ENCODE results near the gene IL15RA. TPM values are rescaled to one million over a fixed set of nuclear protein-coding genes. Genes with fewer than 3 reads are reported as not detected.

The IL15RA gene
- total RNA-seq, 6 donors from 2014 or later: 28.0 to 72.6 (median 35.1) TPM

DNA sequence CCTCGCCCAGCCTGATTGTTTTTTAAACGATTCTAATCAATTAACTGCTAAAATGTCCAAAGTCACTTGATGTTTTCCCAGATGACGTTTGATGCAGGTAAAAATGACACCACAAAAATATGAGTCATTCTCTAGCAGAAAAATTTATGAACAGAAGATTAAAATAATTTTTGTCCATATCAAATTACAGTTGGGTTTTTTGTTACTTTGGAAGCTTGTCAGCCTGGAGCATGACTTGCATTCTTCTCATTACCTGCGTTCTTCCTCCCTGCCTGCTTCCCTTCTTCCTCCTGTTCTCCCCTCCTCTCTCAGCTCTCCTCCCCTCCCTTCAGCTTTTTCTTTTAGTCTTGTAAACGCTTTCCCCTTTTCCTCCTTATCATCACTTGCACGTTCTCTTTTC, 18.7 kb downstream of the IL15RA start:
- no peak overlapping the region for H3K4me3 ChIP-seq
- no peaks in the 10 kb centered on the region for H3K27me3 ChIP-seq
- WGBS, 2 donors: 77 to 81% methylated on average over 6 of the region's 6 CpGs
- peaks cover 6 to 90% (median 38%) of the 10 kb centered on the region in 4 donors for H3K36me3 ChIP-seq
- H3K9me3 ChIP-seq: no peaks in the 10 kb centered on the region
- TF ChIP-seq EP300 (IDR thresholded peaks at IDR 0.05): no peak
- TF ChIP-seq, protein P1, sequence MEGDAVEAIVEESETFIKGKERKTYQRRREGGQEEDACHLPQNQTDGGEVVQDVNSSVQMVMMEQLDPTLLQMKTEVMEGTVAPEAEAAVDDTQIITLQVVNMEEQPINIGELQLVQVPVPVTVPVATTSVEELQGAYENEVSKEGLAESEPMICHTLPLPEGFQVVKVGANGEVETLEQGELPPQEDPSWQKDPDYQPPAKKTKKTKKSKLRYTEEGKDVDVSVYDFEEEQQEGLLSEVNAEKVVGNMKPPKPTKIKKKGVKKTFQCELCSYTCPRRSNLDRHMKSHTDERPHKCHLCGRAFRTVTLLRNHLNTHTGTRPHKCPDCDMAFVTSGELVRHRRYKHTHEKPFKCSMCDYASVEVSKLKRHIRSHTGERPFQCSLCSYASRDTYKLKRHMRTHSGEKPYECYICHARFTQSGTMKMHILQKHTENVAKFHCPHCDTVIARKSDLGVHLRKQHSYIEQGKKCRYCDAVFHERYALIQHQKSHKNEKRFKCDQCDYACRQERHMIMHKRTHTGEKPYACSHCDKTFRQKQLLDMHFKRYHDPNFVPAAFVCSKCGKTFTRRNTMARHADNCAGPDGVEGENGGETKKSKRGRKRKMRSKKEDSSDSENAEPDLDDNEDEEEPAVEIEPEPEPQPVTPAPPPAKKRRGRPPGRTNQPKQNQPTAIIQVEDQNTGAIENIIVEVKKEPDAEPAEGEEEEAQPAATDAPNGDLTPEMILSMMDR (IDR thresholded peaks at IDR 0.05): no peak
- TF ChIP-seq POLR2AphosphoS5 (IDR thresholded peaks at IDR 0.05): no peak
- no peak for TF ChIP-seq POLR2A (IDR thresholded peaks at IDR 0.05)
- no peak for ATAC-seq (ENCODE audit: low FRiP score in 2 of 2)
- H3K4me1 ChIP-seq: peaks cover 0 to 9% (median 0%) of the 10 kb centered on the region in 4 donors
- H3K27ac ChIP-seq: no peak overlapping the region
- DNase-seq: no peak

DNA sequence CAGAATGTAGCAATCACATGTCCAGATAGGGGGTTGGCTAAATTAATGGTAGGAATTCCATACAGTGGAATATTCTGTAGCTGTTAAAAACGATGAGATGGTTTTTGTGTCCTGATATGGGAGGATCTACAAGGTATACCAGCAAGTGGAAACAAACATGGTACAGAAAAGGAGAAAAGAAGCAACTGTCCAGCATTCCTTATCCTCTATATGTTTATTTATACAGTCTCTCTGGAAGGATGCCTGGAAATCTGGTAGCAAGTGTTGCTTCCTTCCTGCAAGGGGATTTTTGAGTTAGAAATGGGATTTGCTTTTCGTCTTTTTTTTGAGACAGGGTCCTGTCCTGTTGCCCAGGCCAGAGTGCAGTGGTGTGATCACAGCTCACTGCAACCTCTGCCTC, 19.3 kb downstream of the IL15RA start:
- 44 to 69% methylated on average over 2 of the region's 2 CpGs for WGBS, 2 donors
- ATAC-seq (ENCODE audit: low FRiP score in 2 of 2) (no peak), DNase-seq (no peak)
- Histone ChIP-seq H3K9me3 (no peaks in the 10 kb centered on the region), H3K27me3 (no peaks in the 10 kb centered on the region), H3K36me3 (peaks cover 6 to 90% (median 38%) of the 10 kb centered on the region in 4 donors), H3K27ac (peak overlapping the region in 1 of 4 donors; percentile 11), H3K4me3 (no peak overlapping the region), H3K4me1 (peaks cover 0 to 9% (median 0%) of the 10 kb centered on the region in 4 donors)
- no peak for TF ChIP-seq POLR2A (IDR thresholded peaks at IDR 0.05)
- TF ChIP-seq POLR2AphosphoS5 (IDR thresholded peaks at IDR 0.05): no peak
- TF ChIP-seq, protein P1 (IDR thresholded peaks at IDR 0.05): no peak
- no peak for TF ChIP-seq EP300 (IDR thresholded peaks at IDR 0.05)

DNA sequence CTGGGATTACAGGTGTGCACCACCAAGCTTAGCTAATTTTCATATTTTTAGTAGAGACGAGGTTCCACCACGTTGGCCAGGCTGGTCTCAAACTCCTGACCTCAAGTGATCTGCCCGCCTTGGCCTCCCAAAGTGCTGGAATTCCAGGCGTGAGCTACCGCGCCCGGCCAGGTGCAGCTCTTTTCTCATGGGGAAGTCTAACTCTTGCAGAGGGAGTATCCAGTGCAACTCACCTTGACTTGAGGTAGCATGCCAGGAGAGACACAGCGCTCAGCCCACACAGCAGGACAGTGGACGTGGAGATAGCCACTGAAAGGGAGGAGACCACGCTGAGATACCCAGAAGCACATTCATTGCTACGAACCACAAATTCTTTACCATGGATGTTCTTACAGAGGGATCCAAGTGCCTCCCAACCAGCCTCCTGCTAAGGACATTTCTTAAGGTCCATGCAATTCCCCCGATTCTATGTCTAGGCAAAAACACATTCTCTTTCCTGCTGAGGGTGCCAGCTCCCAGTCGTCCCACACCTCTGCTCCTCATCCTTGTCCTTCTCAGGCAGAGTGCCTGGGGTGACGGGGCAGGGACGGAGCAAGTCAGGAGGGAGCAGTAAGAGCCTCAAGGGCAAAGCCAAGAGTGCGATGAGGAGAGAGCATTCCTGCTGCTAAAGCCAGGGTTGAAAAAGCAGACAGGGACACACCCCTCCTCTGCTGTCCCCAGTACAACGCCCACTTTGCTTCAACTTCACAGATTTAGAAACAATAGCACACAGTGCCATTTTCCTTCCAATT, 21.0 kb downstream of the IL15RA start:
- TF ChIP-seq EP300 (IDR thresholded peaks at IDR 0.05) (no peak), POLR2AphosphoS5 (IDR thresholded peaks at IDR 0.05) (no peak), POLR2A (IDR thresholded peaks at IDR 0.05) (no peak)
- TF ChIP-seq, protein P1 (IDR thresholded peaks at IDR 0.05): no peak
- WGBS, 2 donors: 90 to 91% methylated on average over 17 of the region's 17 CpGs
- H3K36me3 ChIP-seq: peaks cover 11 to 88% (median 32%) of the 10 kb centered on the region in 4 donors

DNA sequence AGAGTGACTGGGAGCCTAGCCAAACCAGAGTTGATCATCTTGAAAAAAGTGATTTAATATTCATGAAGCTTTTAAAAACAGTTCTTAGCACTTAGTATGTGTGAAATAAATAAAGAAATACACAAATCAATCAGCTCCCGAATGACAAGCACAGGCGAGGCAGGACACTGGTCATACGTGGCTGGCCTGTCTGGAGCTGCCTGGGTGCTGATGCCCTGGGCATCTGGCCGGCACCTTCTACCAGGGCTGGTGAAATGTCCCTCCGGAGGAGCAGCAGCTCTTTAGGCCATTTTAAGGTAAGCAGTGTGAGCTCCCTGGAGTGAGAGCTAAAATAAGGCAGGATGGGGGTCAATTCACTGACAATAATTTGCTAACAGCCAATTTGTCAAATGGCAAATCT, 23.7 kb downstream of the IL15RA start:
- 80 to 82% methylated on average over 5 of the region's 5 CpGs for WGBS, 2 donors
- TF ChIP-seq POLR2AphosphoS5 (IDR thresholded peaks at IDR 0.05): no peak
- no peak for TF ChIP-seq EP300 (IDR thresholded peaks at IDR 0.05)
- Histone ChIP-seq H3K27ac (no peak overlapping the region), H3K4me1 (peaks cover 25 to 36% (median 30%) of the 10 kb centered on the region in 4 donors), H3K4me3 (no peak overlapping the region), H3K27me3 (no peaks in the 10 kb centered on the region), H3K9me3 (no peaks in the 10 kb centered on the region), H3K36me3 (peaks cover 4 to 62% (median 12%) of the 10 kb centered on the region in 4 donors)
- DNase-seq (no peak), ATAC-seq (ENCODE audit: low FRiP score in 2 of 2) (no peak)

More for the DNA sequence above, 21.0 kb downstream of the IL15RA start:
- H3K4me1 ChIP-seq: peaks cover 4 to 16% (median 5%) of the 10 kb centered on the region in 4 donors
- no peaks in the 10 kb centered on the region for H3K9me3 ChIP-seq
- H3K27me3 ChIP-seq: no peaks in the 10 kb centered on the region
- no peak overlapping the region for H3K4me3 ChIP-seq
- ATAC-seq (ENCODE audit: low FRiP score in 2 of 2) (peak in 1 of 2 donors; percentile 40), DNase-seq (peak in 1 of 2 donors; percentile 20)
- peak overlapping the region in 1 of 4 donors; percentile 27 for H3K27ac ChIP-seq

DNA sequence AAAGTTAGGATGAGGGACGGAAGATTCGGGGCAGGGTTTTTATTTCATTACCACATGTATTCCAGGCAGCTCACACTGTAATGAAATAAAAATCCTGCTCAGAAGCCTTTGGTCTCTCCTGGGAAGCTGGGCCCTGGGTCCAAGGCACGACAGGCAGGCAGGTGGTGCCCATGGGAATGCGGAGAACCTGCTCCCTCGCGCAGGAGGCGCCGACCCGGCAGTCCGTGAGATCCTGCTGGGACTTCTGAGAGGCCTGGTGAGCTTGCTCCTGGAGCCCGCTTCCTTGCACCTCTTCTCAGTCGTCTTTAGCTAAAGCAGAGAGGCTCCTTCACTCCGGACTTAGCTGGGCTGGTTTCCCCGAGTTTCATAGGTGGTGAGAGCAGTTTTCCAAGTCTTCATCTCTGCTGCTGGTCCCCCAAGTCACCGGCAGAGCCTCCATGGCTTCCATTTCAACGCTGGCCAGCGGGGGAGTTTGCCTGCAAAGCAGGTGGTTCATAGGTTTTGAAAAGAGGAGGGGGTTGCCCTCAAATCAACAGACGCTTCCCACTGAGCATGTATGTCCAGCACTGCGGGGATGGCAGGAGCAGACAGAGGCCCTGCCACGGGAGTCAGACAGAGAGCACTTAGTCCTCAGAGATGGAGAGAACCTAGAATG, 24.5 kb downstream of the IL15RA start:
- ATAC-seq (ENCODE audit: low FRiP score in 2 of 2): no peak
- TF ChIP-seq POLR2AphosphoS5 (IDR thresholded peaks at IDR 0.05): no peak
- no peak overlapping the region for H3K4me3 ChIP-seq
- H3K9me3 ChIP-seq: no peaks in the 10 kb centered on the region
- H3K27ac ChIP-seq: peak overlapping the region in 3 of 4 donors; percentile 35 to 85 (median 41)
- H3K27me3 ChIP-seq: no peaks in the 10 kb centered on the region
- H3K4me1 ChIP-seq: peaks cover 25 to 32% (median 29%) of the 10 kb centered on the region in 4 donors
- peak in 1 of 2 donors; percentile 65 for DNase-seq
- WGBS, 2 donors: 82 to 90% methylated on average over 9 to 20 of the region's 20 CpGs
- H3K36me3 ChIP-seq: peaks cover 4 to 54% (median 12%) of the 10 kb centered on the region in 4 donors
